Motor neuron (in vitro differentiated cells): ENCODE results near the gene TMPO. TPM values are rescaled to one million over a fixed set of nuclear protein-coding genes. Genes with fewer than 3 reads are reported as not detected.
A peak's percentile ranks its signal among the peaks of the same experiment; 100 is the strongest.
"Not testable (repeated sequence)": the region's sequence is repeated elsewhere in the genome, so short reads cannot be mapped to it uniquely, and the experiment has no call there.

Experiments
- ATAC-seq, 8 experiments: fragments of 200-7000 bp; cut with Tn5 transposase; replicated peaks in 6 of 8; 2 replicates each; pipeline ENCODE4 v1.8.0; 2021; ENCODE audit warnings: mild to moderate bottlenecking in 8 of 8, moderate library complexity in 8 of 8
- H3K27ac ChIP-seq, 2 donors: fragments of 250-450 bp; sonication (Bioruptor Pico); 2 replicates each; pipeline ENCODE4 v1.9.0; 2021; ENCODE audit warnings: antibody characterized with exemption in 2 of 2, mild to moderate bottlenecking in 2 of 2, moderate library complexity in 1 of 2
- H3K4me1 ChIP-seq, 2 donors: fragments of 250-450 bp; sonication (Bioruptor Pico); replicated peaks in 1 of 2; 2 replicates each; pipeline ENCODE4 v1.6.1; 2021; ENCODE audit warnings: antibody characterized with exemption in 2 of 2, mild to moderate bottlenecking in 2 of 2, moderate library complexity in 1 of 2
- H3K4me3 ChIP-seq, 5 donors: fragments of 250-450 bp; sonication (Bioruptor Pico); 2 replicates each; pipeline ENCODE4 v1.9.0; 2021; ENCODE audit warnings: antibody characterized with exemption in 5 of 5, mild to moderate bottlenecking in 5 of 5, moderate library complexity in 4 of 5
- WGBS, 10 experiments: fragments of 450-650 bp; shearing (Covaris generic); methylation state at CpG; one replicate each; pipeline ENCODE4 v1.0.0; 2022; 5-methylcytosine and 5-hydroxymethylcytosine counted together
- in situ Hi-C, 9 experiments: fragments of 400-800 bp; cut with MboI; loops; one replicate each; pipeline ENCODE4 v1.15.0; 2021; ENCODE audit warnings: low sequenced_read_pairs in 9 of 9, low pct_unique_long_range_greater_than_20kb in 2 of 9; ENCODE audit not compliant: unreplicated experiment in 9 of 9
- total RNA-seq, 8 experiments: library from RNA; unstranded; fragments of 300-600 nt; gene quantifications; 2 replicates each; pipeline versions ENCODE4 v1.2.3 to v1.2.4, GENCODE V29; 2022

TMPO gene
- total RNA-seq, 8 experiments from 2014 or later, result 7.6 to 178 (median 58.0) TPM

DNA sequence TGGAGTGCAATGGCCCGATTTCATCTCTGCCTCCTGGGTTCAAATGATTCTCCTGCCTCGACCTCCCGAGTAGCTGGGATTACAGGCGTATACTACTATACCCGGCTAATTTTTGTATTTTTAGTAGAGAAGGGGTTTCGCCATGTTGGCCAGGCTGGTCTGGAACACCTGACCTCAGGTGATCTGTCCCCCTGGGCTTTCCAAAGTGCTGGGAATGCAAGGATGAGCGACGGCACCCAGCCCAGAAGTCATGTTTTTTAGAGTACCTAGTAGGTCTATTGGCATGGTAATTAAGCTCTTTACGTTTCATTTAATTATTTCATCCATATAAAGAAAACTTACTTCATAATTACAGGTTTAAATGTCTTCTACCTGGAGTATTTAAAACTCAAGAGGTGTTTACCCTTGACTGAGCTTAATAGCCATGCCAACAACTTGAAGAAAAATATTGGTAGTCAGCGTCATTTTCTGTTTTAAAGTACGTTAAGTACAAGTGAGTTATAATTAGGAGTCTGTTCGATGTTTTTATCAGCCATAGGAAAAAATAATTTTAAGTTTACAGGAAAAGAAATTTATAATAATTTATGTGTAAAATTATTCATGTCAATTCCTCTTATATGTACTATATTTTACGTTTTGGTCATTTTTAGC, 4.0 kb downstream of the TMPO start:
- H3K27ac ChIP-seq, result no peak overlapping the region
- ATAC-seq, result no peak

DNA sequence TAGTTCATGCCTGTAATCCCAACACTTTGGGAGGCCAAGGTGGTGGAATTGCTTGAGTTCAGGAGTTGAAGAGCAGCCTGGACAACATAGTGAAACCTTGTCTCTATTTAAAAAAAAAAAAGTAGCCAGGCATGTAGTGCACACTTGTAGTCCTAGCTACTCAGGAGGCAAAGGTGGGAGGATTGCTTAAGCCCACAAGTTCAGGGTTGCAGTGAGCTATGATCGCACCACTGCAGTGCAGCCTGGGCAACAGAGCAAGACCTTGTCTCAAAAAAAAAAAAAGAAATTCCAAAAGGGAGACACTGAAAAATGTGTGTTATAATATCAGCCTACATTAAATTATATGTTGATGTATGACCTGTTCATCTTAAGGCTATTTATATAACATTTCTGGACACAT, 14.7 kb downstream of the TMPO start:
- 100% methylated on average over 1 of the region's 1 CpG; no CpG with 5 or more reads in 6 of the 10 experiments for WGBS, 10 experiments
- no peaks in the 10 kb centered on the region for H3K4me1 ChIP-seq
- ATAC-seq, result no peak
- H3K27ac ChIP-seq, result no peak overlapping the region
- H3K4me3 ChIP-seq, result no peak overlapping the region
- in situ Hi-C loops, result no loop called here

More for the DNA sequence above, 4.0 kb downstream of the TMPO start:
- WGBS, 10 experiments, result 72 to 97% (median 91%) methylated on average over 2 to 12 of the region's 13 CpGs
- in situ Hi-C loops, result no loop called here
- Histone ChIP-seq H3K4me3 (no peak overlapping the region), H3K4me1 (peaks cover 0 to 13% of the 10 kb centered on the region in 2 donors)

DNA sequence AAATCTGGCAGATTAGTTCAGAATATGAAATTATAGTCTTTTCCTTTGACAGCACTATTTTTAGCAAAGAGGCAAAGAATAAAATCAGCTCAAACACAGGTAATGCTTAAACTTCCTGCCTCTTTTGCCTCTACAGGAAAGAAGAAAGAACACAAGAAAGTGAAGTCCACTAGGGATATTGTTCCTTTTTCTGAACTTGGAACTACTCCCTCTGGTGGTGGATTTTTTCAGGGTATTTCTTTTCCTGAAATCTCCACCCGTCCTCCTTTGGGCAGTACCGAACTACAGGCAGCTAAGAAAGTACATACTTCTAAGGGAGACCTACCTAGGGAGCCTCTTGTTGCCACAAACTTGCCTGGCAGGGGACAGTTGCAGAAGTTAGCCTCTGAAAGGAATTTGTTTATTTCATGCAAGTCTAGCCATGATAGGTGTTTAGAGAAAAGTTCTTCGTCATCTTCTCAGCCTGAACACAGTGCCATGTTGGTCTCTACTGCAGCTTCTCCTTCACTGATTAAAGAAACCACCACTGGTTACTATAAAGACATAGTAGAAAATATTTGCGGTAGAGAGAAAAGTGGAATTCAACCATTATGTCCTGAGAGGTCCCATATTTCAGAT, 17.4 kb downstream of the TMPO start:
- Histone ChIP-seq H3K4me3 (no peak overlapping the region), H3K27ac (no peak overlapping the region), H3K4me1 (no peaks in the 10 kb centered on the region)
- ATAC-seq, result peak in 1 of 8 experiments; percentile 43
- WGBS, 10 experiments, result 39 to 100% (median 87%) methylated on average over 1 to 3 of the region's 4 CpGs; no CpG with 5 or more reads in 4 of the 10 experiments
- in situ Hi-C loops, result no loop called here

DNA sequence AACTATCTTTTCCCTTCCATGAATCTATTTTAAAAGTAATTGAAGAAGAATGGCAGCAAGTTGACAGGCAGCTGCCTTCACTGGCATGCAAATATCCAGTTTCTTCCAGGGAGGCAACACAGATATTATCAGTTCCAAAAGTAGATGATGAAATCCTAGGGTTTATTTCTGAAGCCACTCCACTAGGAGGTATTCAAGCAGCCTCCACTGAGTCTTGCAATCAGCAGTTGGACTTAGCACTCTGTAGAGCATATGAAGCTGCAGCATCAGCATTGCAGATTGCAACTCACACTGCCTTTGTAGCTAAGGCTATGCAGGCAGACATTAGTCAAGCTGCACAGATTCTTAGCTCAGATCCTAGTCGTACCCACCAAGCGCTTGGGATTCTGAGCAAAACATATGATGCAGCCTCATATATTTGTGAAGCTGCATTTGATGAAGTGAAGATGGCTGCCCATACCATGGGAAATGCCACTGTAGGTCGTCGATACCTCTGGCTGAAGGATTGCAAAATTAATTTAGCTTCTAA, 18.4 kb downstream of the TMPO start:
- peak; percentile 69 to 100 (median 94) for ATAC-seq
- WGBS, 10 experiments, result 70 to 100% (median 92%) methylated on average over 1 to 4 of the region's 4 CpGs; no CpG with 5 or more reads in 1 of the 10 experiments
- in situ Hi-C loops, result no loop called here

DNA sequence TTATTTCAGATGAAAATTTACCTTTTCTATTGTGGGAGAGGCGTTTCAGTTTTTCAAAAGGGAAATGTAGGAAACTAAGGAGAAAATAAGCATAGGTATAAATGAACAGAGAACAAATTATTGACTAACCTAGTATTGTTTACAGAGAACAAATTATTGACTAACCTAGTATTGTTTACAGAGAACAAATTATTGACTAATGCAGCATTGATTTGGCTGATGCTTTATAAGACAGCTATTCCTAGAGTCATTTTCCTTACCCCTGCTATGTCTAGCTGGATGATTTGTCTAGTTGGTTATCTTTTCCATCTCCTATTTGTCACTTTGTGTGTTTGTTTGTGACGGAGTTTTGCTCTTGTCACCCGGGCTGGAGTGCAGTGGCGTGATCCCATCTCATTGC, 22.6 kb downstream of the TMPO start:
- in situ Hi-C loops, result no loop called here
- H3K4me1 ChIP-seq, result no peaks in the 10 kb centered on the region
- H3K4me3 ChIP-seq, result no peak overlapping the region
- ATAC-seq, result no peak
- WGBS, 10 experiments, result 81 to 100% (median 92%) methylated on average over 1 to 4 of the region's 4 CpGs; no CpG with 5 or more reads in 1 of the 10 experiments
- no peak overlapping the region for H3K27ac ChIP-seq

More for the DNA sequence above, 18.4 kb downstream of the TMPO start:
- peak overlapping the region in 1 of 5 donors; percentile 0 for H3K4me3 ChIP-seq
- peak overlapping the region; percentile 28 to 41 for H3K27ac ChIP-seq
- no peaks in the 10 kb centered on the region for H3K4me1 ChIP-seq

DNA sequence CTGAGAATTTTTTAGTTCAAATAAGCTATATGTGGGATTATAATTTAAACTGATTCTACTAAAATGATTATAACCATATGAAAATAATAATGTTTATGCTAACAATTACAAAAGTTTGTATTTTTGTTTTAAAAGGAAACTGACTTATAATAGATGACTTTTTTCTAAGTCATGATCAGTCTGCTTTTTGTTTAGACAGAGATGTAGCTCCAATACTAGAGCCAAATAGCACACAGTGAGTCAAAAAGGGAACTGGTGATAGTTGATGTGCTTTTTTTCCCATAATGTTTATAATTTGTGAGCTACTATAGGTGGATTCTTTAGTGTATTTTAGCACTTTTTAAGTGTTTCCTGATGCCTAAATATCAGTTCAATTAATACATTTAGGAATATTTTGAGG, 28.3 kb downstream of the TMPO start:
- Histone ChIP-seq H3K4me3 (no peak overlapping the region), H3K27ac (no peak overlapping the region), H3K4me1 (no peaks in the 10 kb centered on the region)
- no peak for ATAC-seq
- in situ Hi-C loops, result no loop called here

DNA sequence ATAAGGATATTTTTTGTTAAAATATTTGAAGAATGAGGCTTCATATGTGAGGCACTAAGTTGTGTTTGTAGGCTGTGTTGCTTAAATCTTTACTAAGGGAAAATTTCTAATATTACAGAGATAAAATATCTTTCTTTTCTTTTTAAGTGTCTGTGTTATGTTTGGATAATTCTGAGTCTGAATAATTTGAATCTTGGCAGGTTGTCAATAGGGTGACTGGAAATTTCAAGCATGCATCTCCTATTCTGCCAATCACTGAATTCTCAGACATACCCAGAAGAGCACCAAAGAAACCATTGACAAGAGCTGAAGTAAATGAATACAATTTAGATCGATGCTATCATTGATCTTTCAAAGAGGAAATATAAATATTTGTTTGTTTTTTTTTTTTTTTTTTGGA, 29.4 kb downstream of the TMPO start:
- Histone ChIP-seq H3K27ac (no peak overlapping the region), H3K4me1 (no peaks in the 10 kb centered on the region), H3K4me3 (no peak overlapping the region)
- ATAC-seq, result peak in 2 of 8 experiments; percentile 44 to 66
- in situ Hi-C loops, result no loop called here
- 86 to 100% (median 90%) methylated on average over 1 of the region's 1 CpG; no CpG with 5 or more reads in 1 of the 10 experiments for WGBS, 10 experiments

DNA sequence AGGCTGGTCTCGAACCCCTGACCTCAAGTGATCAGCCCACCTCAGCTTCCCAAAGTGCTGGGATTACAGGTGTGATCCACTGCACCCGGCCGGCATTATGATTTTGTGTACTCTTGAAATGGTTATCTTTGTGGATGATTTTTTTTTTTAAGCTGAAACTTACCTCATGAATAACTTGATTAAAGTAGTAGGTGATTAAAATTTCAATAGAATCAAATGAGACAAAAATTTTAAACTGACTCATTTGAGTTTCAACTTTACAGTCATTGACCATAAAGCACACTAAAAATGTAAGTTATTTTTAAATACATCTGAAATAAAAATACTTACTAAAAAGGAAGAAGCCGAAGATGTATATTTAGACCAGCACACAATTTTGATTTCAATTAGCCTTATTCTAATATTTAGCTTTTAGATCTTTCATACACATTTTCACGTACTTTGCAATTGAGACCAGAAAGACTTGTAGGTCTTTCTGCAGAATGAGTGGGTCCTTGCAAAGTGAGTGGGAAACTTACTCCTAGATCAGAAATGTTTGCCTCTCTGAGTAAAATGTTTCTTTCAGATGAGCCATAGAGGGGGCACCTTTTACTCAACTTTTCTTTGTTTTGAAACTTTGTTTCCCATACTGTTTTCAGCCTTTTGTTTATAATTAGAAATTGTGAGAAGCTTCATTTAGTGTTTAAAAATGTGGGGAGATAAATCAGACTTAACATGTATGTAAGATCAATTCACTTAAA, 34.2 kb downstream of the TMPO start:
- H3K4me3 ChIP-seq, result no peak overlapping the region
- H3K27ac ChIP-seq, result no peak overlapping the region
- no peak for ATAC-seq
- in situ Hi-C loops, result no loop called here
- WGBS, 10 experiments, result 87 to 100% (median 96%) methylated on average over 1 to 5 of the region's 5 CpGs; no CpG with 5 or more reads in 1 of the 10 experiments
- no peaks in the 10 kb centered on the region for H3K4me1 ChIP-seq

DNA sequence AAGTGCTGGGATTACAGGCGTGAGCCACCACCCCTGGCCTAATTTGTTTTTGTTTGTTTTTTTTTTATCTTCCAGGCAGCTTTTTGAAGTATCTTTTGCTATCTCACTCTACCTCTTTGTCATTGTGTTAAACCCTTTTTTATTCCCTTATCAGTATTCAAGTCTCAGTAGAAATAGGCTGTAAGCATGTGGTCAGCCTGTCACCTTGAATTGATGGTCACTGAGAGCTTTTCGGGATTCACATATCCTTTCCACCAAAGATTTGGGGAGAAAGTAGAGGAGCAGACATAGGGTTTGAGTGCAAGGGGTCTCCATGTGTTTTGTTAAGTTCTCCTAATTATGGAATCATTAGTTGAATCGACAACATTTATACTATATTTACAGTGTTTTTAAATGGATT, 36.4 kb downstream of the TMPO start:
- in situ Hi-C loops, result no loop called here
- no peak for ATAC-seq

DNA sequence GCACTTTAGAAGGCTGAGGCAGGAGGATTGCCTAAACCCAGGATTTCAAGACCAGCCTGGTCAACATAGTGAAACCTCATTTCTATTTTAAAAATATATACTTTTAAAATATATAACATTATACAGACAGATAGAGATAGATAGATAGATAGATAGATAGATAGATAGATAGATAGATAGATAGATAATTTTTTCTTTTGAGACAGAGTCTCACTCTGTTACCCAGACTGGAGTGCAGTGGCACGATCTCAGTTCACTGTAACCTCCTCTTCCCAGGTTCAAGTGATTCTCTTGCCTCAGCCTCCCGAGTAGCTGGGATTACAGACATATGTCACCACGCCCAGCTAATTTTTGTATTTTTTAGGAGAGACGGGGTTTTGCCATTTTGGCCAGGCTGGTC, 42.7 kb downstream of the TMPO start:
- H3K4me3 ChIP-seq, H3K27ac ChIP-seq, ATAC-seq, in situ Hi-C loops, H3K4me1 ChIP-seq: not testable (repeated sequence)
- 50 to 100% (median 91%) methylated on average over 1 to 4 of the region's 4 CpGs; no CpG with 5 or more reads in 2 of the 10 experiments for WGBS, 10 experiments

More for the DNA sequence above, 36.4 kb downstream of the TMPO start:
- no peak overlapping the region for H3K4me3 ChIP-seq
- no peaks in the 10 kb centered on the region for H3K4me1 ChIP-seq
- WGBS, 10 experiments, result 83 to 100% (median 100%) methylated on average over 1 to 3 of the region's 3 CpGs; no CpG with 5 or more reads in 1 of the 10 experiments
- no peak overlapping the region for H3K27ac ChIP-seq

DNA sequence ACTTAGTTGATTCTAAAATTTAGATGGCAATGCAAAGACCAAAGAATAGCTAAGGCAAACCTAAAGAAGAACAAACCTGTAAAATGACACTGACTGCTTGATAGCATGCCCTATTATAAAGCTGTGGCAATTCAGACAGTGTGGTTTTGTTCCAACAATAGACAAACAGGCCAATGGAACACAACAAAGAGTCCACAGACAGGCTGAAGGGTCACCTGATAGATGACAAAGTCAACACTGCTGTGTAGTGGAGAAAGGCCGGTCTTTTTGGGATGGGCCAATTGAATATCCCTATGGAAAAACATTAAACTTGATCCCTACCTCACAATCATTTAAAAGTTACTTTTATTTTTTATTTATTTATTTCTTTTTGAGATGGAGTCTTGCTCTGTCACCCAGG, 44.3 kb downstream of the TMPO start:
- H3K4me1 ChIP-seq, result no peaks in the 10 kb centered on the region
- H3K4me3 ChIP-seq, result no peak overlapping the region
- no peak overlapping the region for H3K27ac ChIP-seq
- 0 to 86% (median 24%) methylated on average over 1 of the region's 1 CpG; no CpG with 5 or more reads in 6 of the 10 experiments for WGBS, 10 experiments
- ATAC-seq, result peak in 1 of 8 experiments; percentile 27
- in situ Hi-C loops, result no loop called here

DNA sequence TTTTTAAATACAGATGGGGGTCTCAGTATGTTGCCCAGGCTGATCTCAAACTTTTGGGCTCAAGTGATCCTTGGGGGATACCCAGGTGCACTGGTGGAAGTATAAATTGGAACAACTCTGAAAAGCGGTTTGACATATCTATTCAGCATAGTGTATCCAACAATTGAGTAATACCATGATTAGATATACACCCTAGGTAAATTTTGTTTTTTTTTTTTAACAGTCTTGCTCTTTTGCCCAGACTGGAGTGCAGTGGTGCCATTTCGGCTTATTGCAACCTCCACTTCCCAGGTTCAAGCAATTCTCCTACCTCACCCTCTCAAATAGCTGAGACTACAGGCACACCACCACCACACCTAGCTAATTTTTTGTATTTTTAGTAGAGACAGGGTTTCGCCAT, 46.5 kb downstream of the TMPO start:
- in situ Hi-C loops, result no loop called here
- ATAC-seq, result no peak
- 80 to 100% (median 100%) methylated on average over 1 to 3 of the region's 3 CpGs; no CpG with 5 or more reads in 1 of the 10 experiments for WGBS, 10 experiments
- H3K27ac ChIP-seq, result no peak overlapping the region
- no peaks in the 10 kb centered on the region for H3K4me1 ChIP-seq
- no peak overlapping the region for H3K4me3 ChIP-seq

DNA sequence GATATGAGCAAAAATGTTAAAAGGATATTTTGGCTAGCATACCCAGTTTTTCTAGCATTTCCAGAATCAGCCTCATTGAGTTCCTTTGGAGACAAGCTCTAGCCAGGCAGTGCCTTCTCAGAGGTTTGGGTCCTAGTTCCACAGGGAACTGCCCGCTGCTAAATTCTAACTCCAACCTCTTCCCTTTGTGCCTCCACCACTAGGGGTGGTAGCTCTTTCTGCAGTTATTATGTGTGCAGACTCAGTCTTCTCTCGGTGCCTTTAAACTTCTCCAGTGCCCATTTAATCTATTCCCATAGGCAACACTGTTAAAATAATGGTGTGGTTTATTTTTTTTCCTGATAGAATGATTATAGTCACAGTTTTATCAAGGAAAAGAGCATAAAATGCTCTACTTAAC, 56.6 kb downstream of the TMPO start:
- 65 to 100% (median 87%) methylated on average over 1 to 2 of the region's 2 CpGs; no CpG with 5 or more reads in 2 of the 10 experiments for WGBS, 10 experiments
- in situ Hi-C loops, result no loop called here
- no peak for ATAC-seq
- no peak overlapping the region for H3K4me3 ChIP-seq
- no peaks in the 10 kb centered on the region for H3K4me1 ChIP-seq
- no peak overlapping the region for H3K27ac ChIP-seq
